ENCODE data around the gene XRCC3.

DNA sequence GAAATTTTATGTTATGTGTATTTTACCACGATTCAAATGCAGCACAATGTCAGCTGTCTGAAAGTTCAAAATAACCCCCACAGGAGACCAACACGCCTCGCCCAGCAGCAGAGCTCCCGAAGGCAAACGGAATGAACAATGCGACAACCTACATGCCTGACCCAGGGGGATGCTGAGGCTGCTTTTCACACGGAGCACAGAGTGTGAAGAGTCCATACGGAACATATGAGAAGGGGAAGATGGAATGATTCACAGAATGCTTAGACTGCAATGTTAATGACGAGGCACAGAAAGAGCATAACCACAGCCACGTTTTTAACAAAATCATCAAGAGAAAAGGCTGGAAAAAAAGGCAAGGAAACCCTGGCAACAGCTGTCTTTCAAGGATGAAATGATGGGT lies 22.9 kb upstream of the XRCC3 start:
- TF ChIP-seq POLR2A (IDR thresholded peaks at IDR 0.05), result no peak
- TF ChIP-seq, protein P1, sequence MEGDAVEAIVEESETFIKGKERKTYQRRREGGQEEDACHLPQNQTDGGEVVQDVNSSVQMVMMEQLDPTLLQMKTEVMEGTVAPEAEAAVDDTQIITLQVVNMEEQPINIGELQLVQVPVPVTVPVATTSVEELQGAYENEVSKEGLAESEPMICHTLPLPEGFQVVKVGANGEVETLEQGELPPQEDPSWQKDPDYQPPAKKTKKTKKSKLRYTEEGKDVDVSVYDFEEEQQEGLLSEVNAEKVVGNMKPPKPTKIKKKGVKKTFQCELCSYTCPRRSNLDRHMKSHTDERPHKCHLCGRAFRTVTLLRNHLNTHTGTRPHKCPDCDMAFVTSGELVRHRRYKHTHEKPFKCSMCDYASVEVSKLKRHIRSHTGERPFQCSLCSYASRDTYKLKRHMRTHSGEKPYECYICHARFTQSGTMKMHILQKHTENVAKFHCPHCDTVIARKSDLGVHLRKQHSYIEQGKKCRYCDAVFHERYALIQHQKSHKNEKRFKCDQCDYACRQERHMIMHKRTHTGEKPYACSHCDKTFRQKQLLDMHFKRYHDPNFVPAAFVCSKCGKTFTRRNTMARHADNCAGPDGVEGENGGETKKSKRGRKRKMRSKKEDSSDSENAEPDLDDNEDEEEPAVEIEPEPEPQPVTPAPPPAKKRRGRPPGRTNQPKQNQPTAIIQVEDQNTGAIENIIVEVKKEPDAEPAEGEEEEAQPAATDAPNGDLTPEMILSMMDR (IDR thresholded peaks at IDR 0.05), result no peak

Measured in lower leg skin (tissue), 3 donors.